Activated naive CD4-positive, alpha-beta T cell treated with anti-CD3 and anti-CD28 coated beads, Interleukin-2, amount 50 U/mL, for 16 hours (primary cell): Measurements from ENCODE around the gene CALHM4.

Source experiments
- DNase-seq: peaks from one replicate; pipeline ENCODE4 v3.0.0-alpha.2; 2020

The CALHM4 gene

GRCh38 chr6:116543149-116543548 lies 10.4 kb upstream of the CALHM4 start:
- DNase-seq: no peak

DNA sequence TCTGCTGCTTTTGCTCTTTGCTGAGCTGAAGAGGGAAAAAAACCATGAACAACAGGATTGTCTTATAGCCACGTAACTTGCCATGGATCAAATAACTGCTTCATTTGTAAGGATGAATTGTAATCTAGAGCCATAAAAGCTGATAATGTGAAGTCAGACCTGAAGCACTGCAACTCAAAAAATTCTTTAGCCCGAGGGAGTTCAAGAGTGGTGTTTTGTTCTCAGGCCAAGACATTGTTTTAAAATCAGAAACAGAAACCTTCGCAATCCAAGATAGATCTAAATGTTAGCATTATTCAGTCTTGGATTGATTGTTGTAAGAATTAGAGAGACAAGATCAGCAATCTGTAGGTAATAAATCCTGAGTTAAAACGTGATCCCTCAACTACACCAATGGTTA lies 7.9 kb upstream of the CALHM4 start, which contains the start of gene TRAPPC3L:
Gene TRAPPC3L (minus strand): TSS at position 34 of the 400 bp plus-strand sequence. CDS start 170 bp downstream, outside the sequence.
- DNase-seq: no peak

DNA sequence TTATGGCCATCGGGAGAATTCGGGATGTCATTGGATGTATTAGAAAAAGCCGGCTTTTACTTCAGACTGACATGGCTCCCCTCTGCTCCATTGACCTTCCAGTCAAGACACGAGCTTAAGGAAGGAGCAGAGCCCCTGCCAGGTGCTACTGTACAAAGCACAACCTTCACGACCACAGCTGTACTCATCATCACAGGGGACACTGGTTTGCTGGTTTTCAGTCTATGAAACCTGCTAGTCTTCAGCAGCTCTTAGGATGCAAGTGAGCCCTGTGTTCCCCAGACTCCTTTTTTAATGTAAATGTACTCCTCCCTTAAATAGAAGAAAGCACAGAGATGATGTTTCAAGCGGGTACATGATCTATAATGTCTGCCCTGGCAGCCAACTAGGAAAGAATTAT lies 6.2 kb upstream of the CALHM4 start:
- no peak for DNase-seq

- DNase-seq: no peak
These were observed 2.8 kb upstream of the CALHM4 start for GRCh38 chr6:116550796-116551195.

GRCh38 chr6:116556065-116556464 lies 2.5 kb downstream of the CALHM4 start:
- no peak for DNase-seq

- no peak for DNase-seq
These were observed 3.4 kb downstream of the CALHM4 start for GRCh38 chr6:116556814-116557415.

- no peak for DNase-seq
These were observed 4.3 kb downstream of the CALHM4 start for GRCh38 chr6:116557893-116558292.

DNA sequence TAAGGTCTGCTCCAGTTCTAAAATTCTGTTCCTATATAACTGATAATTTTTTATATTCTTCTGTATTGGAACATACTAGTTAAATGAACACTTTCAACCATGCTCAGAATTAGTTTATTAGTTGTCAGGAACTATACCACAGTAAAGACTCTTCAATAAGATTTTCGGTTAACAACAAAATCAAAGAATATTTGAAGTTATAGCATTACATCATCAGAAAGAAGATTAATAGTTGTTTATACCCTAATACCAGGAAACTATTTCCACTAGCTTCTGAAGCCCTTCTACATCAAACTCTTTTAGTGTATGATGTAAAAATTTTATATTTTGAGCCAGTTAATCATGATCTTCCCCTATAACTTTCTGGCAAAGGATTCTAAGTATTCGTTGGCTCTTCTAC lies 6.6 kb downstream of the CALHM4 start:
- no peak for DNase-seq

GRCh38 chr6:116561377-116562018 lies 7.9 kb downstream of the CALHM4 start:
- peak; percentile 64 for DNase-seq

- DNase-seq: no peak
These were observed 8.5 kb downstream of the CALHM4 start for GRCh38 chr6:116562019-116562403.

GRCh38 chr6:116562614-116563013 lies 9.1 kb downstream of the CALHM4 start:
- no peak for DNase-seq

DNA sequence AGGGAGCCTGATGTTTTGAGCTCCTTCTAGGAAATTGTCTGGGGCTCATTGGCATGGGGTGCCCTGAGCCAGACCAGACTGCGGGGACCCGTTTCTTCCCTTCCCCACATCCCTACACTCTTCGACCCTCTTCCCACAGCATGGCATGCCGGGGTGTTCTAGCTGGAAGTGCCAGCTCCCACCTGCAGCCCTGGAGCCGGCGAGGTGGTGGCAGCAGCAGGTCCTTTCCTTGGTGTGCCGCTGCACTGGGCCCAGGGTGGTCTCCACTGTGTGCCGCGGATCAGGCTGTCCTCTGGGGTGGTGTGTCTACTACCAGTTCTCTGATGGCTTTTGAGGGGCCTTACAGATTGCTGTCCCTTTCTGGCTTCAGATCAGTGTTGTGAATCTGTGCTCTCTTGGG lies 10.3 kb downstream of the CALHM4 start:
- DNase-seq: no peak

- DNase-seq: no peak
These were observed 10.8 kb downstream of the CALHM4 start for GRCh38 chr6:116564311-116564710.

GRCh38 chr6:116564921-116565872 lies 11.6 kb downstream of the CALHM4 start:
- peak; percentile 29 for DNase-seq

GRCh38 chr6:116568111-116568510 lies 14.6 kb downstream of the CALHM4 start:
- DNase-seq: no peak

DNA sequence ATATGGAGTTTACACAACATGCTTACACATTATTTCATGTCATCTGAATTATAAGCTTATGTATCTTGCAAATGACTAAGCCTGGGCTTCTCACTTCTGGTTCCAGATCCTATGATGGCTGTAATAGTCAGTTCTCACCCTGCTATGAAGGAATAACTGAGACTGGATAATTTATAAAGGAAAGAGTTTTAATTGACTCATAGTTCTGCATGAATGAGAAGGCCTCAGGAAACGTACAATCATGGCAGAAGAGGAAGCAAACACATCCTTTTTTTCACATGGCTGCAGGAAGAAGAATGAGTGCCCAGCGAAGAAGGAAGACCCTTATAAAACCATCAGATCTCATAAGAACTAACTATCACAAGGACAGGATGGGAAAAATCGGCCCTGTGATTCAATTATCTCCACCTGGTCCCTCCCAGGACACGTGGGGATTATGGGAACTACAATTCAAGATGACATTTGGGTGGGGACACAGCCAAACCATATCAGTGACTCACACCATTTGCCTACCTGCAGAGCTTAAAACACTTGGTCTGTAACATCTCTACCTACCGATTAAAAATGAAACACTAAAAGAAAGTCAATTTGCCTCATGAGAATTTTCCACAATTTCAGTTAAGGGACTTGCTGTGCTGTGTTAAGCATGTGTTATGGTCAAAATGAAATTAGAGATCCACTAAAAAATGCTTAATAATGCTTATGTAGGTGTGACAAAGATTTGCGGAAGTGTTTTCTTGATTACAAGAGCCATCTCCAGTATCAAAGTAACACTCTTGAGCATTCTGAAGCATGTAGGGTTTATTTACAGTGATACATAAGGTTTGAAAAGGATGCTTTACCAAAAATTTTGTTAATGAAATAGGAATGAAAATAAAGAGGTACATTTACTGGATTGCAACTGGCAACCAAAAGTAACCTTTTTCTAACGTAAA lies 15.5 kb downstream of the CALHM4 start:
- DNase-seq: no peak

GRCh38 chr6:116570856-116571682 lies 17.5 kb downstream of the CALHM4 start, which contains the start of gene RWDD1:
TSS of gene RWDD1 (plus strand) at chr6:116571504. CDS start at chr6:116571583, 79 bp downstream.
- DNase-seq: peak; percentile 99

GRCh38 chr6:116571683-116572000 lies 18.1 kb downstream of the CALHM4 start:
- no peak for DNase-seq

DNA sequence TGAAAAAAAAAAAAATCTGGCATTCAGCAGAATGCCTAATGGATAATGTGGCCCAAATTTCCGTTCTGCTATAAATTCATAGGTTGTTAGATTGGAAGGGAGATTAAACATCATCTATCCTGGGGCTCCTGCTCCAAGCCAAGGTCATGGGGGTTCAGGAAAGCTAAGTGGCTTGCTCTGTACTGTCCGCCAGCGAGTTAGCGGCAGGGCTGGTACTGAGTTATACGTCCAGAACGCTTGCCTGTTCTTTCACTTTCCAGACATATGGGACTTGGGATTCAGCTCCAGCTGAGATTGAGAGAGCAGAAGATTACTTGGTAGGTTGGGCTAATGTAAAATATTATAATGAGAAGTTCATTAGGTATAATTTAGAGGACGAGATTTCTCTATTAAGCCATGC lies 18.6 kb downstream of the CALHM4 start:
- no peak for DNase-seq

DNA sequence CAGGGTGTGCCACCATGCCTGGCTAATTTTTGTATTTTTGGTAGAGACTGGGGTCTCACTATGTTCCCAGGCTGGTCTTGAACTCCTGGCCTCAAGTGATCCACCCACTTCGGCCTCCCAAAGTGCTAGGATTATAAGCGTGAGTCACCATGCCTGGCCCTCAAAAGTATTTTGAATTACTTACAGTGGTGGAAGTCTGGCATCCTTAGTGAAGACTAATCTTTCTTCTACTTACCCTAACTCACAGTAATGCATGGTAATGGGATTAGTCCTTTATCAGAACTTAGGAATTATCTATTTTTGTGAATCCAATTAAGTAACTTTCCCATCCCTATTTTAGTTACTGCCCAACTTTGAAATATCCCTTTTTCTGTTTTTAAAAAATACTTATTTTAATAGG lies 21.7 kb downstream of the CALHM4 start:
- no peak for DNase-seq

DNA sequence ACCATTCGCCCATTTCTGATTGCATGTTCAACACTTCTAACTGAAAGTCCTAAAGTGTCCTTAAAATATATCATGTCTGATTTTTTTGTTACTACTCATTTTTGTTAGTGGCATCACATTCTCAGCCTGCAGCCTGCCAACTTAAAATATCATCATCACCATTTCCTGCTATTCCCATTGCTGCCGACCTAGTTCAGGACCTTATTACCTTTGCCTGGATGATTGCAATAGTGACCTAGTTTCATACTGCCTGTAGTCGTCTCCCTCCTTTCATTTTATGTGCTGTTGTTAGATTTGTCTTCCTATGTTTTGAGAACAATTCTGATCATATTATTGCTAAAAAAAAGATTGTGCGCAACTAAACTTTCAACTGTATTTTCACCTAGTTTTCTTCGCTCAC lies 23.9 kb downstream of the CALHM4 start:
- no peak for DNase-seq

DNA sequence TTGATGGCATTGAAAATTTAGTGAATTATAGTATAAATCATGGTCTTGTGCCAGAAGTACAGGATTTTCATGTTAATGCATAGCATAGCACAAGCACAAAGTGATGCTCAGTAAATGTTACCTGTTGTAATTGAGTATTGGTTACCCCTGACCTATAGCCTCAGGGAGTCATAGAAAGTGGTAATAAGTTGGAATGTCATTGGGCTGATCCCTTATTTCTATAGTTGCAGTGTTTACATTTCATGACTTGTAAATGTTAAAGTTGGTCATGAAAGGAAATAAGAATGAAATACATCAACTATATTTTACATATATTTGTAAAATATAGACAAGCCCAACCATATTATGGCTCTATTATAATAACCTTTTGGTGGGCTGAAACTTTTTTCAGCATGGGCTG lies 24.8 kb downstream of the CALHM4 start:
- DNase-seq: no peak
